Measurements from ENCODE around the gene ZC2HC1B.

DNA sequence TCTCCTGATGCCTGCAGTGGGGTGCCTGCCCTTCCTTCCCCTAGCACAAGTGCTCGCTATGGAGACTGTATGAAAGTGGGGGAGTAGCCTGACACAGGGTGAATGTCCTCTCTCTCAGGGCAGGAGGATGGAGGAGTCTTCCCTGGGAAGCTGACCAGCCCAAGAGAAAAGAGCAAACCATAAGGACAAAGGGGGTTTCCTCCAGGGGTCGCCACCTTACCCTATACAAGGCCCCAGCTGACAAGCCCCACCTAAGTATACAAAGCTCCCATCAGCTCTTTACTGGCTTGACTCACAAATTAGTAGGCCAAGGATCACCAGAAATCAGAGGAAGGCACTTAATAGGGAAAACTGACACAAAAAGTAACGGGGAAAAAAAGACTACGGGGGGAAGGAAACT lies 89.6 kb downstream of the ZC2HC1B start:
- TF ChIP-seq, protein P1, sequence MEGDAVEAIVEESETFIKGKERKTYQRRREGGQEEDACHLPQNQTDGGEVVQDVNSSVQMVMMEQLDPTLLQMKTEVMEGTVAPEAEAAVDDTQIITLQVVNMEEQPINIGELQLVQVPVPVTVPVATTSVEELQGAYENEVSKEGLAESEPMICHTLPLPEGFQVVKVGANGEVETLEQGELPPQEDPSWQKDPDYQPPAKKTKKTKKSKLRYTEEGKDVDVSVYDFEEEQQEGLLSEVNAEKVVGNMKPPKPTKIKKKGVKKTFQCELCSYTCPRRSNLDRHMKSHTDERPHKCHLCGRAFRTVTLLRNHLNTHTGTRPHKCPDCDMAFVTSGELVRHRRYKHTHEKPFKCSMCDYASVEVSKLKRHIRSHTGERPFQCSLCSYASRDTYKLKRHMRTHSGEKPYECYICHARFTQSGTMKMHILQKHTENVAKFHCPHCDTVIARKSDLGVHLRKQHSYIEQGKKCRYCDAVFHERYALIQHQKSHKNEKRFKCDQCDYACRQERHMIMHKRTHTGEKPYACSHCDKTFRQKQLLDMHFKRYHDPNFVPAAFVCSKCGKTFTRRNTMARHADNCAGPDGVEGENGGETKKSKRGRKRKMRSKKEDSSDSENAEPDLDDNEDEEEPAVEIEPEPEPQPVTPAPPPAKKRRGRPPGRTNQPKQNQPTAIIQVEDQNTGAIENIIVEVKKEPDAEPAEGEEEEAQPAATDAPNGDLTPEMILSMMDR (conservative IDR thresholded peaks at IDR 0.05): no peak
- no peak for TF ChIP-seq ZFX (IDR thresholded peaks at IDR 0.05)
